HG03108 (cell line): ENCODE results near the gene MFN2.
"Not testable (repeated sequence)": the region's sequence is repeated elsewhere in the genome, so short reads cannot be mapped to it uniquely, and the experiment has no call there.

ENCODE experiments used
- ATAC-seq: cut with Tn5 transposase; IDR thresholded peaks from one replicate; pipeline ENCODE4 v1.9.1; 2021; ENCODE audit warnings: moderate library complexity; ENCODE audit not compliant: unreplicated experiment

Gene MFN2

GRCh38 chr1:11997081-11997850 is 17.0 kb downstream of the MFN2 start:
- ATAC-seq = no peak

GRCh38 chr1:11998636-11999035 is 18.4 kb downstream of the MFN2 start:
- no peak for ATAC-seq

- ATAC-seq = no peak
These were observed 19.0 kb downstream of the MFN2 start for GRCh38 chr1:11999236-11999635.

- no peak for ATAC-seq
These were observed 21.1 kb downstream of the MFN2 start for GRCh38 chr1:12001249-12001917.

- ATAC-seq = no peak
These were observed 21.8 kb downstream of the MFN2 start for GRCh38 chr1:12001996-12002493.

- ATAC-seq = no peak
These were observed 23.5 kb downstream of the MFN2 start for GRCh38 chr1:12003762-12004161.

GRCh38 chr1:12005488-12006166 is 25.4 kb downstream of the MFN2 start:
- no peak for ATAC-seq

GRCh38 chr1:12006167-12006921 is 26.1 kb downstream of the MFN2 start:
- ATAC-seq = no peak

GRCh38 chr1:12007204-12007603 is 27.0 kb downstream of the MFN2 start:
- ATAC-seq = no peak

GRCh38 chr1:12008355-12008754 is 28.1 kb downstream of the MFN2 start:
- ATAC-seq = not testable (repeated sequence)

GRCh38 chr1:12009318-12009947 is 29.2 kb downstream of the MFN2 start:
- no peak for ATAC-seq

- no peak for ATAC-seq
These were observed 30.7 kb downstream of the MFN2 start for GRCh38 chr1:12010746-12011570.

- no peak for ATAC-seq
These were observed 31.8 kb downstream of the MFN2 start for GRCh38 chr1:12011998-12012397.

- ATAC-seq = no peak
These were observed 32.5 kb downstream of the MFN2 start for GRCh38 chr1:12012560-12013316.

GRCh38 chr1:12014141-12014991 is 34.1 kb downstream of the MFN2 start:
- no peak for ATAC-seq

- no peak for ATAC-seq
These were observed 34.8 kb downstream of the MFN2 start for GRCh38 chr1:12015001-12015491.

GRCh38 chr1:12015499-12015898 is 35.3 kb downstream of the MFN2 start:
- ATAC-seq = no peak

- ATAC-seq = no peak
These were observed 35.9 kb downstream of the MFN2 start for GRCh38 chr1:12016182-12016581.
